ENCODE measurements around the gene GRIFIN.
A peak's percentile ranks its signal among the peaks of the same experiment; 100 is the strongest.

GRIFIN gene

DNA sequence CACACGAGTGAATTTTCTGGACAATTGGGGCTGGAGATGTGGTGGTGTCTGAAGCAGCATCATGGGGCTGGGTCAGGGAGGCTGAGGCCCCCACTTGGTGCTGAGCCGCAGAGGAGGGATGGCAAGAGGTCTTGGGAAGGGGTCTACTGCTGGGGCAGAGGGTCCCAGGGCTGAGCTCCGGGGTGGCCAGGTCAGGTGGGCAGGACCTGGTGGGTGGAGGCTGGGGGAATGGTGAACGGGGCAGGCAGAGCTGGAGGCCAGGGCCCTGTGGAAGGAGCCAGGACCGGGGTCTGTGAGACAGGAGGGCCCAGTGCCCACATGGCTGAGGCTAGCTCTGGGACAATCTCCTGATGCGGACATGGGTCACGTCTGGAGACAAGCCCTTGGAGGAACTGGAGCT is 23.0 kb upstream of the GRIFIN start:
- no peak for DNase-seq (ENCODE audit: low spot score)
- FAIRE-seq: no peak

- no peak for DNase-seq (ENCODE audit: low spot score)
- peak; percentile 9 for FAIRE-seq
Observed at GRCh38 chr7:2498708-2499107, 22.5 kb upstream of the GRIFIN start.

GRCh38 chr7:2497500-2498336 is 21.5 kb upstream of the GRIFIN start:
- FAIRE-seq (peak; percentile 95), DNase-seq (ENCODE audit: low spot score) (no peak)

DNA sequence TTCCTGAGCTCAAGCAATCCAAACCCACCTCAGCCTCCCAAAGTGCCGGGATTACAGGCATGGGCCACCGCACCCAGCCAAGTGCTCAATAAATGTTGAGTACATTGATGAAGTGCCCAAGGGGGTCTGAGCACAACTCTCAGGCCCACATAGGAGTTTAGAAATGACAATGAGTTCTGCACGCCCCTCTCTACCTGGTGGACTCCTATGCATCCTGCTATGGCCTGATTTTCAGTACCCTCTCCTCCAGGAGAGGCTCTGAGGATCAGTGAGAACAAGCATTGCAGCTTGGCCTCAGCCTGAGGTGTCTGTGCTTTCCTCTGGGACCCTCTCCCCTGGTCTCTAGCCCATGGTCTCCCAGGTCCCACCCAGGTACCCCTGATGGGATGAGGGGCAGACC is 20.9 kb upstream of the GRIFIN start:
- FAIRE-seq (no peak), DNase-seq (ENCODE audit: low spot score) (no peak)

GRCh38 chr7:2496375-2496774 is 20.2 kb upstream of the GRIFIN start:
- peak; percentile 75 for FAIRE-seq
- no peak for DNase-seq (ENCODE audit: low spot score)

- FAIRE-seq (peak; percentile 87), DNase-seq (ENCODE audit: low spot score) (no peak)
Observed at GRCh38 chr7:2495418-2496299, 19.5 kb upstream of the GRIFIN start.

DNA sequence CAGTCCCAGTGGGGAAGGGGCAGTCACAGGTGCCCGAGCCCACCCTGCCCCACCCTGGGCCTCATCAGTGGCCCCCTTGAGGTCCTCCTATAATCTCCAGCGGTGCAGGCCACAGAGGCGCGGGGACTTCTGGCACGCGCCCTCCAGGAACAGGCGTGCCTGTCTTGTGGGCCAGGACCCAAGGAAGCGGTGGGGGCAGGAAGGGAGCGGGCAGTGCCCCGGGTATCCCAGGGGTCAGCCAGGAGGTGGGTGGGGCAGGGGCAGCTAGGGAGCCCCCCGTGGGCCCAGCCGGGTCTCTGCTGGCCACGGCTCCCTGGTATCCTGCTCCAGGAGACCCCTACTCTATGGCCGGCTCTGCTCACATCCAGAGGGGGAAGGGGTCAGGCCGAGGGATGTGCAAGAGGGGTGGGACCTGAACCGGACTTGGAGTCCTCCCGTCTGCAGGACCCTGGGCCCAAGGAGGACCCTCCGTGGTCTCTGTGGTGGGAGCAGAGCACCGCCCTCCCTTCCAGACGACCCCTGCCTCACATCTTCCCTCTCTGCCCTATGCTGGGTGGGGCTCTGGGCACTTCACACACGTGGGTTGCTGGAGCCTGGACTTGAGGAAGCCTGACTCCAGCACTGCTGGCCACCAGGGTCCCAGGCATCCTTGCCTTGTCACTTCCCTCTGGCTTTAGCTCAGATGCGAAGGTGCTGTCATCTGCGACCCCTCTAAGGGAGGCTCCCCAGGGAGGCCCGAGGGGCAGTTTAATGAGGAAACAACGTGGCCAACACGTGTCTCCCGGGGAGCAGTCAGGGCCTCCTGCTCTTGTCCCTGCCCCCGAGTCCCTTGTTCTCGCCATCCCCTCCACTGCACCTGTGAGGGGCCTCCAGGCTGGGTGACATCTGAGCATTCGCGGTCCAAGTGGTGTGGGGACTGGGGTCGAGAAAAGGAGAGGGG is 18.3 kb upstream of the GRIFIN start:
- peak; percentile 89 for FAIRE-seq

DNA sequence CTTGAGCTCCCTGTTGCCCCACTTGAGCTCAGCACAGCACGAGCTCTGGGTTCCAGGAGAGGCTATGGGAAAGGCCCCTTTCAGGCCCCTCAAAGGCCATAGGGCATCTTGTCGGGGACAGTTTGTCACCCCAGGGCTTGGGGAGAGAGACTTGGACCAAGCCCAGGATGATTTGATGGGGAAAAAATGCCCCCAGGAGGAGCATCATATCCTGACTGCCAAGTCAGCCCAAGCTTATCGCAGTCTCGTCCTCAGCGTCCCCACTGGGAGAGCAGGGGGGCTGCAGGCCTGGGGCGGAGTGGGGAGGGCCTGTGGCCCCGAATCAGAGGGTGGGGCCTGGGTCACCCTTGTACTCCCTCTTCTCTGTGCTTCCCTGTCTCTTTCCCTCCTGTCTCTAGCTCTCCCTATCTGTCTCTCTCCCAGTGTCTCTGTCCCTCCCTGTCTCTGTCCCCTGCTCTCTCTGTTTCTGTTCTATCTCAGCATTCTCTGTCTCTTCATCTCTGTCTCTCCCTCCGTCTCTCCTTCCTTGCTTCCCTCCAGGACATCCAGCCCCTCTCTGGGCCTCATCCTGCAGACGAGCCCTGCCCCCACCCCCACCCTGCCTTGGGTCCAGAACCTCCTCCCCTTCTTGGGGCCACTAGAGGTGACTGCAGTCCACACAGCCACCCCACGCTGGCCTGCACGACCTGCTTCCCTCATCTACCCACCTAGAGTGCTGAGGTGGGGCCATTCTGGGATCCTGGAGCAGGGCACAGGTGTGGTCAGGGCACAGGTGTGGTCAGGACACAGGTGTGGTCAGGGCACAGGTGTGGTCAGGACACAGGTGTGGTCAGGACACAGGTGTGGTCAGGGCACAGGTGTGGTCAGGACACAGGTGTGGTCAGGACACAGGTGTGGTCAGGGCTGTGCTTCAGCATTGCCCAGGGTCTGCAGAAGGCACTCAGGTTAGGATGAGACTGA is 17.3 kb upstream of the GRIFIN start:
- DNase-seq (ENCODE audit: low spot score): no peak
- FAIRE-seq: peak; percentile 97

More for the DNA sequence above, 18.3 kb upstream of the GRIFIN start:
- no peak for DNase-seq (ENCODE audit: low spot score)

DNA sequence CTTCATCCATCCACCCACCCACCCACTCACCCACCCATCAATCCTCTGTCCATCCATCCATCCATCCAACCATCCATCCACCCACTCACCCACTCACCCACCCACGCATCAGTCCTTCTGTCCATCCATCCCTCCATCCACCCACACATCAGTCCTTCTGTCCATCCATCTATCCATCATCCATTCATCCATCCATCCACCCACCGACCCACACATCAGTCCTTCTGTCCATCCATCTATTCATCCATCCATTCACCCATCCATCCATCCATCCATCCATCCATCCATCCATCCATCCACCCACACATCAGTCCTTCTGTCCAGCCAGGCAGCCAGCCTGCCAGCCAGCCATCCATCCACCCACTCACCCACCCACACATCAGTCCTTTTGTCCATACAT is 15.8 kb upstream of the GRIFIN start:
- FAIRE-seq (no peak), DNase-seq (ENCODE audit: low spot score) (no peak)

GRCh38 chr7:2490181-2490651 is 14.0 kb upstream of the GRIFIN start:
- FAIRE-seq (no peak), DNase-seq (ENCODE audit: low spot score) (no peak)

DNA sequence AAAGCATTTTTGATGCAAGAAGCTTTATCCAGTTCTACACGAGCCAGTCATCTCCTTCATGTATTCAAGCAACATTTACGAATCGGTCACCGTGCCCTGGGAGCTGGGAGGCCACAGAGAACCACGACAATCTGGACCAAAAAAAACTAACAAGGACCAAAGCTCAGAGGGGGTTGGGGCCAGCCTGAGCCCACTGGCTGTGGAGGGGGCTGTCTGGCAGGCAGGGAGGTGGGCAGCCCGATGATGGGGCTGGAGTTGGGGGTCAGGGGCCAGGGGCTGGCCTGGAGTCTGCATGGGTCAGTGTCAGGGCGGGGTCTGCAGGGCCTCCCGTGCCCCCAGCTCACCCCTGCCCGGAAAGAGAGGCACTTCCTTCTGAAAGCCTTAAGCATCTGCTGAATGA is 12.5 kb upstream of the GRIFIN start:
- FAIRE-seq: peak; percentile 27
- DNase-seq (ENCODE audit: low spot score): no peak

GRCh38 chr7:2488272-2488645 is 12.1 kb upstream of the GRIFIN start:
- peak; percentile 69 for FAIRE-seq
- no peak for DNase-seq (ENCODE audit: low spot score)

DNA sequence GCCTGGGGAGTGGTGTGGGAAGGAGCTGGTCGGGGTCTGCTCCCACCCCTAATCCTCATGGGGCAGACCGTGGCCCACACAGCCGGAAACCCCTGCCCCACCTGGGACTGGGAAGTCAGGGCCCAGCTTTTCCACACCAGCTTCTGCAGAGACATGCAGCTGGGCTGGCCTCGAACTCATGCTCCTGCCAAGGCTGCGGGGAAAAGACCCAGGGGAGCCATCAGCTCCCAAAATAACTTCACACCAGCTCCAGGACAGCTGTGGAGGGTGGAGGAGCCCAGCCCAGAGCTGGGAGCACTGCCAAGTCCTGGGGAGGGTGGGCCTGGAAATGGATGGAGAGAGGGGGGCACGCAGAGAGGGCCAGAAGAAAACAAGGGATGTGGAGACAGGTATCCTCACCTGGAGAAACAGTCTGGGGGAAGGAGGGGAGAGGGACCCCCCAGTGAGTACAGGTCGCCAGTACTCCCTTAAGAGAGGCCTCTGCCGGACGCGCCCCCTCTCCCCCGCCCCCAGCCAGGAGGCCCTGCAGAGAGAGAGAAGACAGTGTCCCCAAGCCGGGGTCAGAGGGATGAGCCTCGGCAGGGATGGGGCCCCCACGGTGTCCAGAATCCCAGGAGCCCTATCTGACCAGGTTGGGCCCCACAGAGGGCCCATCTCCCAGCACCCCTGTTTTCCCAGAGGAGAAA is 11.5 kb upstream of the GRIFIN start:
- DNase-seq (ENCODE audit: low spot score) (no peak), FAIRE-seq (no peak)

DNA sequence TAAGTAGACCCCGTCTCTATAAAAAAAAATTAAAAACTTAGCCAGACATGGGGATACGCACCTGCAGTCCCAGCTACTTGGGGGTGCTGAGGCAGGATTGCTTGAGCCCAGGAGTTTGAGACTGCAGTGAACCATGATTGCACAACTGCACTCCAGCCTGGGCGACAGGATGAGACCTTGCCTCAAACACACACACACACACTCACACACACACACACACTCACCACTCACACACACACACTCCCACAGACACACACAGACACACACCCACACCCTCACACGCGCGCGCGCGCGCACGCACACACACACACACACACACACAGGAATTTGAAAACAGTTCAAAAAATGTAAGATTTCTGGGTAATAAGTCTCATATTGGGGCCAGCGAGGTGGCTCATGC is 8.7 kb upstream of the GRIFIN start:
- FAIRE-seq (no peak), DNase-seq (ENCODE audit: low spot score) (no peak)

- FAIRE-seq (no peak), DNase-seq (ENCODE audit: low spot score) (no peak)
Observed at GRCh38 chr7:2483494-2483893, 7.3 kb upstream of the GRIFIN start.

- FAIRE-seq: peak; percentile 90
- no peak for DNase-seq (ENCODE audit: low spot score)
Observed at GRCh38 chr7:2482725-2483451, 6.7 kb upstream of the GRIFIN start.

DNA sequence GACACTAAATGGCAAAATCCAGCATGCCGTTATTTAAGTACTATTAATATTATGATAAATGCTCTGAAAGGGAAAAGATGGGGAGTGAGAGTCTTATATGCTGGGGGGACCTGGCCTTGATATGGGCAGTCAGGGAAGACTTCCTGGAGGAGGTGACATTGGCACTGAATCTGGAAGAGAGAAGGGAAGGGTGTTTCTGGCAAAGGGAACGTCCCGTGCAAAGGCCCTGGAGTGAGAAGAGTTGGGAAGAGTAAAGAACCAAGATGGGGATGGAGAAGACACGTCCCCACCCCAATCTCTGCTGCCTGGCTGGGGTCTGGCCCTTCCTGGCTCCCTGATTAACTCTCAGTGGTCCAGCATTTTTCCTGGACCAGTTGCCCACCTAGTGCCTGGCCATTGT is 5.0 kb upstream of the GRIFIN start:
- FAIRE-seq: no peak
- no peak for DNase-seq (ENCODE audit: low spot score)

DNA sequence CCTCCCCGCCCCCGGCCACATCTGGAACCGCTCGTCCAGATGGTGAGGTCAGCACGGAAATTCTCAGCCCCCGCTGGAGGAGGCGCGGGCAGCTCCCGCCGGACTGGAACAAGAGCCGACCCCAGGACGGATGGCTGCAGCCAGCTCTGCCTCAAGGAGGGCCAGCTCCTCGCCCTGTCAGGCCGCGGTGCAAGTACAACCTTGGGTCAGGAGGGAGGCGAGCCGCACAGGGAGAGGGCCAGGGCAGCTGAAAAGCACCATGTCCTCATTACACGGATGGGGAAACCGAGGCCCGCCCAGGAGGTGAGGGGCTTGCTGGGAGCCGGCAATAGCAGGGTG is 3.8 kb upstream of the GRIFIN start:
- DNase-seq (ENCODE audit: low spot score) (no peak), FAIRE-seq (peak; percentile 75)

Measured in urothelium cell line (cell line).